Measurements from ENCODE around the gene JAKMIP1. TPM values are rescaled to one million over a fixed set of nuclear protein-coding genes. Genes with fewer than 3 reads are reported as not detected.
"Not testable (repeated sequence)": the region's sequence is repeated elsewhere in the genome, so short reads cannot be mapped to it uniquely, and the experiment has no call there.

The JAKMIP1 gene
- polyA plus RNA-seq, 1 donor from 2014 or later: 15.3 TPM

GRCh38 chr4:6005175-6005574 is 195.2 kb downstream of the JAKMIP1 start:
- H3K9me2 ChIP-seq (ENCODE audit: insufficient read depth, low read length): no peaks in the 10 kb centered on the region
- TF ChIP-seq EZH2 (IDR thresholded peaks at IDR 0.05; ENCODE audit: borderline replicate concordance, insufficient read depth, low read length, poor library complexity, severe bottlenecking): no peak
- TF ChIP-seq CTCF (IDR thresholded peaks at IDR 0.05; ENCODE audit: poor library complexity, severe bottlenecking): no peak
- no peak for TF ChIP-seq TAF1 (IDR thresholded peaks at IDR 0.05; ENCODE audit: low read depth)
- TF ChIP-seq SMC3 (conservative IDR thresholded peaks at IDR 0.05; ENCODE audit: poor library complexity): no peak
- no peak for TF ChIP-seq REST (IDR thresholded peaks at IDR 0.05; ENCODE audit: borderline replicate concordance)
- TF ChIP-seq POLR2AphosphoS5 (IDR thresholded peaks at IDR 0.05): no peak
- no peaks in the 10 kb centered on the region for H3K9me3 ChIP-seq (ENCODE audit: low read length)
- H3K4me2 ChIP-seq (ENCODE audit: low read length): no peak overlapping the region
- H3F3A ChIP-seq (ENCODE audit: insufficient read depth, low read length, poor library complexity, severe bottlenecking): no peaks in the 10 kb centered on the region
- H2AFZ ChIP-seq (ENCODE audit: low read depth, low read length): no peak overlapping the region
- no peak overlapping the region for H3K27ac ChIP-seq (ENCODE audit: low read length)
- no peaks in the 10 kb centered on the region for H3K36me3 ChIP-seq (ENCODE audit: insufficient read depth, low read length)
- no peaks in the 10 kb centered on the region for H3K79me2 ChIP-seq (replicated peaks; ENCODE audit: insufficient read depth, low read length)
- peaks cover 24% of the 10 kb centered on the region for H3K27me3 ChIP-seq (ENCODE audit: insufficient read depth, low read depth, low read length)
- no peak overlapping the region for H3K9ac ChIP-seq (ENCODE audit: low read length)
- H4K20me1 ChIP-seq (ENCODE audit: insufficient read depth): no peaks in the 10 kb centered on the region
- no peak overlapping the region for H3K4me3 ChIP-seq (ENCODE audit: low read length)

GRCh38 chr4:6003485-6003884 is 196.9 kb downstream of the JAKMIP1 start:
- not testable (repeated sequence) for H3K4me2 ChIP-seq (ENCODE audit: low read length); H4K20me1 ChIP-seq (ENCODE audit: insufficient read depth); H3F3A ChIP-seq (ENCODE audit: insufficient read depth, low read length, poor library complexity, severe bottlenecking); H3K79me2 ChIP-seq (replicated peaks; ENCODE audit: insufficient read depth, low read length); H3K27ac ChIP-seq (ENCODE audit: low read length); H3K9me3 ChIP-seq (ENCODE audit: low read length); H2AFZ ChIP-seq (ENCODE audit: low read depth, low read length); H3K9ac ChIP-seq (ENCODE audit: low read length); H3K36me3 ChIP-seq (ENCODE audit: insufficient read depth, low read length); H3K9me2 ChIP-seq (ENCODE audit: insufficient read depth, low read length); H3K4me3 ChIP-seq (ENCODE audit: low read length)
- H3K27me3 ChIP-seq (ENCODE audit: insufficient read depth, low read depth, low read length): peaks cover 17% of the 10 kb centered on the region

GRCh38 chr4:6002926-6003325 is 197.4 kb downstream of the JAKMIP1 start:
- H3K27me3 ChIP-seq (ENCODE audit: insufficient read depth, low read depth, low read length): peaks cover 14% of the 10 kb centered on the region
- H4K20me1 ChIP-seq (ENCODE audit: insufficient read depth): no peaks in the 10 kb centered on the region
- H3K4me3 ChIP-seq (ENCODE audit: low read length): no peak overlapping the region
- no peak overlapping the region for H3K27ac ChIP-seq (ENCODE audit: low read length)
- H3K36me3 ChIP-seq (ENCODE audit: insufficient read depth, low read length): no peaks in the 10 kb centered on the region
- H3K9ac ChIP-seq (ENCODE audit: low read length): no peak overlapping the region
- H3K4me2 ChIP-seq (ENCODE audit: low read length): no peak overlapping the region
- H3K9me2 ChIP-seq (ENCODE audit: insufficient read depth, low read length): no peaks in the 10 kb centered on the region
- no peaks in the 10 kb centered on the region for H3K79me2 ChIP-seq (replicated peaks; ENCODE audit: insufficient read depth, low read length)
- no peaks in the 10 kb centered on the region for H3K9me3 ChIP-seq (ENCODE audit: low read length)
- TF ChIP-seq MXI1 (conservative IDR thresholded peaks at IDR 0.05; ENCODE audit: poor library complexity, severe bottlenecking) (no peak), REST (IDR thresholded peaks at IDR 0.05; ENCODE audit: borderline replicate concordance) (no peak), RAD21 (conservative IDR thresholded peaks at IDR 0.05) (no peak), POLR2AphosphoS5 (IDR thresholded peaks at IDR 0.05) (no peak), EZH2 (IDR thresholded peaks at IDR 0.05; ENCODE audit: borderline replicate concordance, insufficient read depth, low read length, poor library complexity, severe bottlenecking) (no peak), TAF1 (IDR thresholded peaks at IDR 0.05; ENCODE audit: low read depth) (no peak), SMC3 (conservative IDR thresholded peaks at IDR 0.05; ENCODE audit: poor library complexity) (no peak), CTCF (IDR thresholded peaks at IDR 0.05; ENCODE audit: poor library complexity, severe bottlenecking) (no peak), EP300 (conservative IDR thresholded peaks at IDR 0.05; ENCODE audit: poor library complexity, severe bottlenecking) (no peak)
- H2AFZ ChIP-seq (ENCODE audit: low read depth, low read length): no peak overlapping the region
- H3F3A ChIP-seq (ENCODE audit: insufficient read depth, low read length, poor library complexity, severe bottlenecking): no peaks in the 10 kb centered on the region

Data from neural cell (in vitro differentiated cells).